ENCODE results near the gene NAV2. TPM values are rescaled to one million over a fixed set of nuclear protein-coding genes. Genes with fewer than 3 reads are reported as not detected.

The NAV2 gene
- total and polyA plus RNA-seq, 2 donors (not counting 1 experiment from before 2014, with no cell fraction given), result 8.1 to 14.0 TPM

DNA sequence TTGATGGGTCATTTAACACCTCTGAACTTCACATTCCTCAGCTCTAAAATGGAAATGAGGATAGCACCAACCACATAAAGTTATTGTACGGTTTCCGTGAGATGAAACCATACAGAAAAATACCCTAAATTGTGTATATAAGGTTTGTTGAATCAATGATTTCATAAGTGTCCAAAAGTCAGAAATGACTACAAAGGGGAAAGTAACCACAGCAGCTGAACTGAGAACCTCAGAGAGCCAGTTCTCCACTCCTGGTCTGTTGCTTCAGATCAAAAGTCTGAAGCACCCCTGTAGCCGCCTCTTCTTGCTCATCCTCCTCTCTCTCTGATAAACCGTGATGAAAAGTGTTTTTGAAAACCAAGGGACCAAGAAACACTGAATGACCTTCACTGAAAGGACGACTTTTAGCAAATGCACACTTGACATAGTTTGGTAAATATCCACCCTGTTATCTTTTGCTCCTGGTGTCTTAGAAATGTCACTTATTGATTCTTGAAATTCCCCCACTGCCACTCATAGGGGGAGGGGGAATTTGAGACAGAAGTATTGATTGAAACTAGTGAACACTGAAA lies 194.5 kb downstream of the NAV2 start:
- Histone ChIP-seq H3K9me3 (ENCODE audit: control insufficient read depth, insufficient read depth, low read depth, low read length) (no peaks in the 10 kb centered on the region), H4K20me1 (ENCODE audit: control insufficient read depth, extremely low read depth, insufficient read depth, low read length) (peaks cover 2% of the 10 kb centered on the region)
- TF ChIP-seq, protein P1, sequence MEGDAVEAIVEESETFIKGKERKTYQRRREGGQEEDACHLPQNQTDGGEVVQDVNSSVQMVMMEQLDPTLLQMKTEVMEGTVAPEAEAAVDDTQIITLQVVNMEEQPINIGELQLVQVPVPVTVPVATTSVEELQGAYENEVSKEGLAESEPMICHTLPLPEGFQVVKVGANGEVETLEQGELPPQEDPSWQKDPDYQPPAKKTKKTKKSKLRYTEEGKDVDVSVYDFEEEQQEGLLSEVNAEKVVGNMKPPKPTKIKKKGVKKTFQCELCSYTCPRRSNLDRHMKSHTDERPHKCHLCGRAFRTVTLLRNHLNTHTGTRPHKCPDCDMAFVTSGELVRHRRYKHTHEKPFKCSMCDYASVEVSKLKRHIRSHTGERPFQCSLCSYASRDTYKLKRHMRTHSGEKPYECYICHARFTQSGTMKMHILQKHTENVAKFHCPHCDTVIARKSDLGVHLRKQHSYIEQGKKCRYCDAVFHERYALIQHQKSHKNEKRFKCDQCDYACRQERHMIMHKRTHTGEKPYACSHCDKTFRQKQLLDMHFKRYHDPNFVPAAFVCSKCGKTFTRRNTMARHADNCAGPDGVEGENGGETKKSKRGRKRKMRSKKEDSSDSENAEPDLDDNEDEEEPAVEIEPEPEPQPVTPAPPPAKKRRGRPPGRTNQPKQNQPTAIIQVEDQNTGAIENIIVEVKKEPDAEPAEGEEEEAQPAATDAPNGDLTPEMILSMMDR (conservative IDR thresholded peaks at IDR 0.05 in 1 of 2, IDR thresholded peaks at IDR 0.05 in 1 of 2; ENCODE audit: low read depth in 1 of 2, low read length in 2 of 2), result no peak
- no peak for TF ChIP-seq EZH2 (IDR thresholded peaks at IDR 0.05; ENCODE audit: low read length, missing control alignments)

GRCh38 chr11:19907839-19908238 lies 195.2 kb downstream of the NAV2 start:
- H2AFZ ChIP-seq (ENCODE audit: low read length), result no peak overlapping the region
- no peak overlapping the region for H3K4me3 ChIP-seq (replicated peaks in 1 of 4; ENCODE audit: control extremely low read depth in 1 of 4, insufficient read depth in 1 of 4, low read depth in 3 of 4, low read length in 4 of 4)
- H3K36me3 ChIP-seq (ENCODE audit: control insufficient read depth, insufficient read depth, low read length), result peaks cover 3% of the 10 kb centered on the region
- TF ChIP-seq, protein P1 (conservative IDR thresholded peaks at IDR 0.05 in 1 of 2, IDR thresholded peaks at IDR 0.05 in 1 of 2; ENCODE audit: low read depth in 1 of 2, low read length in 2 of 2), result no peak
- no peak for TF ChIP-seq EZH2 (IDR thresholded peaks at IDR 0.05; ENCODE audit: low read length, missing control alignments)
- H3K27me3 ChIP-seq (ENCODE audit: control insufficient read depth, insufficient read depth, low read length), result no peaks in the 10 kb centered on the region
- H3K9me3 ChIP-seq (ENCODE audit: control insufficient read depth, insufficient read depth, low read depth, low read length), result no peaks in the 10 kb centered on the region
- H3K79me2 ChIP-seq (ENCODE audit: control insufficient read depth, insufficient read depth, low read length), result peaks cover 2% of the 10 kb centered on the region
- H3K4me2 ChIP-seq (ENCODE audit: extremely low read depth, insufficient read depth, low read length), result no peak overlapping the region
- peak in 1 of 2 donors; percentile 44 for DNase-seq (ENCODE audit: low read depth in 2 of 2)
- H3K27ac ChIP-seq (ENCODE audit: insufficient read depth, low read length), result no peak overlapping the region
- peaks cover 13% of the 10 kb centered on the region for H3K4me1 ChIP-seq (ENCODE audit: control insufficient read depth, extremely low read depth, insufficient read depth, low read length)
- no peak overlapping the region for H3K9ac ChIP-seq (ENCODE audit: insufficient read depth, low read length)
- peaks cover 2% of the 10 kb centered on the region for H4K20me1 ChIP-seq (ENCODE audit: control insufficient read depth, extremely low read depth, insufficient read depth, low read length)

More for the DNA sequence above, 194.5 kb downstream of the NAV2 start:
- no peaks in the 10 kb centered on the region for H3K79me2 ChIP-seq (ENCODE audit: control insufficient read depth, insufficient read depth, low read length)
- no peak overlapping the region for H3K4me3 ChIP-seq (replicated peaks in 1 of 4; ENCODE audit: control extremely low read depth in 1 of 4, insufficient read depth in 1 of 4, low read depth in 3 of 4, low read length in 4 of 4)
- H2AFZ ChIP-seq (ENCODE audit: low read length), result no peak overlapping the region
- H3K4me1 ChIP-seq (ENCODE audit: control insufficient read depth, extremely low read depth, insufficient read depth, low read length), result peaks cover 10% of the 10 kb centered on the region
- no peak for DNase-seq (ENCODE audit: low read depth in 2 of 2)
- no peak overlapping the region for H3K9ac ChIP-seq (ENCODE audit: insufficient read depth, low read length)
- no peaks in the 10 kb centered on the region for H3K27me3 ChIP-seq (ENCODE audit: control insufficient read depth, insufficient read depth, low read length)
- peaks cover 3% of the 10 kb centered on the region for H3K36me3 ChIP-seq (ENCODE audit: control insufficient read depth, insufficient read depth, low read length)
- no peak overlapping the region for H3K27ac ChIP-seq (ENCODE audit: insufficient read depth, low read length)
- no peak overlapping the region for H3K4me2 ChIP-seq (ENCODE audit: extremely low read depth, insufficient read depth, low read length)

DNA sequence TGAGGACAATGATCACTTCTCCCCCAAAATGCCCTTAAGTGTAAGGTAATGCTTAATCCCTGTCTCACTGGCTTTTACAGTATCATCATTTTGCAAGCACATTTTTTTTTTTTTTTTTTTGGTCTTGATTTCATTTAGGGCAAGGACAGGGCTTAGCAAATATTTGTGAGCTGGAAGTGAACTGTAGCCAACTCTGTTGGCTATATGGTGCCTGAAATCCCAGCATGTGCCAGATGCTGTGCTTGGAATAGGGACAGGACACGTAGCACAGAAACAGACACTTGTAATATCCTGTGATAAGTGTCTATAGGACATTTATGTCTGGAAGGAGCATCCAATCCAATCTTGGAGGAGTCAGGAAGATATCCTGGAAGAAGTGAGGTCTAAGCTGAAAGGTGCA lies 198.3 kb downstream of the NAV2 start:
- no peak overlapping the region for H2AFZ ChIP-seq (ENCODE audit: low read length)
- H3K36me3 ChIP-seq (ENCODE audit: control insufficient read depth, insufficient read depth, low read length), result peaks cover 3% of the 10 kb centered on the region
- H3K4me1 ChIP-seq (ENCODE audit: control insufficient read depth, extremely low read depth, insufficient read depth, low read length), result peaks cover 18% of the 10 kb centered on the region
- H4K20me1 ChIP-seq (ENCODE audit: control insufficient read depth, extremely low read depth, insufficient read depth, low read length), result peaks cover 2% of the 10 kb centered on the region
- no peak overlapping the region for H3K27ac ChIP-seq (ENCODE audit: insufficient read depth, low read length)
- H3K4me3 ChIP-seq (replicated peaks in 1 of 4; ENCODE audit: control extremely low read depth in 1 of 4, insufficient read depth in 1 of 4, low read depth in 3 of 4, low read length in 4 of 4), result no peak overlapping the region
- TF ChIP-seq, protein P1 (conservative IDR thresholded peaks at IDR 0.05 in 1 of 2, IDR thresholded peaks at IDR 0.05 in 1 of 2; ENCODE audit: low read depth in 1 of 2, low read length in 2 of 2), result no peak
- TF ChIP-seq EZH2 (IDR thresholded peaks at IDR 0.05; ENCODE audit: low read length, missing control alignments), result no peak
- no peaks in the 10 kb centered on the region for H3K9me3 ChIP-seq (ENCODE audit: control insufficient read depth, insufficient read depth, low read depth, low read length)
- DNase-seq (ENCODE audit: low read depth in 2 of 2), result no peak
- H3K27me3 ChIP-seq (ENCODE audit: control insufficient read depth, insufficient read depth, low read length), result no peaks in the 10 kb centered on the region
- no peak overlapping the region for H3K9ac ChIP-seq (ENCODE audit: insufficient read depth, low read length)
- H3K4me2 ChIP-seq (ENCODE audit: extremely low read depth, insufficient read depth, low read length), result no peak overlapping the region
- H3K79me2 ChIP-seq (ENCODE audit: control insufficient read depth, insufficient read depth, low read length), result peaks cover 4% of the 10 kb centered on the region
